Astrocyte of the cerebellum (primary cell): ENCODE results near the gene CFAP65.

Experiments
- DNase-seq: peaks from one replicate; pipeline ENCODE4 v3.0.0-alpha.2; 2011; ENCODE audit warnings: low read depth
- H3K4me3 ChIP-seq: 2 replicates; pipeline ENCODE4 v1.5.1; 2011; ENCODE audit warnings: mild to moderate bottlenecking, low read depth, low read length, moderate library complexity
- in situ Hi-C: cut with HindIII; loops from 2 replicates; pipeline ENCODE4 v1.10.0; 2017; ENCODE audit warnings: low sequenced_read_pairs
- TF ChIP-seq, protein P1 (sequence below): IDR thresholded peaks from 2 replicates; pipeline ENCODE4 v1.5.1; 2012; ENCODE audit warnings: low read length, low read depth, moderate library complexity, mild to moderate bottlenecking; ENCODE audit errors: missing control alignments

CFAP65 gene

DNA sequence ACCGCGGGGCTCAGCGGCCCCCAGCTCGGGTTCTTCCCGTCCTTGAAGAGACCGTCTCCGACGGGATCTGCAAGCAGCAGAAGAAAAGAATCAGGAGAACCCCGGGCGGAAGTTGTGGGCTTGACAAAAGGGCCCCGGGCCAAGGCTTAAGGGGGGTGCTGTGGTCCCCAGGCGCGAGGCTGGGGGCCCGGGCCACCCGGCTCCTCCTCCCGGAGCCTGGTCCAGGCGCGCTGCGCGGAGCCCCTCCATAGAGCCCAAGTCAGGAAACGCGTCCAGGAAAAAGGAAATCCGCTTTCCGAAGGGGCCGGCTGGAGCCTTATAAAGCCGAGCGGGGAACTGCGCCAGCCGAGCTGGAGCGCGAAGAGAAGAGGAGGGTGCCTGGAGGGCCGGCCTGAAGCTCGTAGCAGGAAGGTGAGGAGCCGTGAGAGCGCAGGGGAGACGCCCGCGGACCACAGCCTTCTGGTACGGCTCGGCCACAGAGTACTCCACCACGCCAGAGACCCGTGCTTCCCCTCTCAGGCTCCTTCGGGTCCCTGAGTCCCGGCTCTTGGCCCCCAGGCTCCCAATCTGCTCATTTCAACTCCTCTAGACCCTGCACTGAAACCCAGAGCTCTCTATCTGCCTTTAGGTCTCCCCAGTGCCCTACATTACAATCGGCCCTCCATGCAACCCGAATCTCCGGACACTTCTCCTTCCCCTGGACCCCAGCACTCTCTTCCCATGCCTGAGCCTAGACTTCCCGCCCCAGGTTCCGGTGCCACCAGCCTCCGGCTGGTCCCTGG is 56.9 kb downstream of the CFAP65 start:
- no peak for DNase-seq
- in situ Hi-C loops, result no loop called here
- H3K4me3 ChIP-seq, result no peak overlapping the region
- TF ChIP-seq, protein P1, sequence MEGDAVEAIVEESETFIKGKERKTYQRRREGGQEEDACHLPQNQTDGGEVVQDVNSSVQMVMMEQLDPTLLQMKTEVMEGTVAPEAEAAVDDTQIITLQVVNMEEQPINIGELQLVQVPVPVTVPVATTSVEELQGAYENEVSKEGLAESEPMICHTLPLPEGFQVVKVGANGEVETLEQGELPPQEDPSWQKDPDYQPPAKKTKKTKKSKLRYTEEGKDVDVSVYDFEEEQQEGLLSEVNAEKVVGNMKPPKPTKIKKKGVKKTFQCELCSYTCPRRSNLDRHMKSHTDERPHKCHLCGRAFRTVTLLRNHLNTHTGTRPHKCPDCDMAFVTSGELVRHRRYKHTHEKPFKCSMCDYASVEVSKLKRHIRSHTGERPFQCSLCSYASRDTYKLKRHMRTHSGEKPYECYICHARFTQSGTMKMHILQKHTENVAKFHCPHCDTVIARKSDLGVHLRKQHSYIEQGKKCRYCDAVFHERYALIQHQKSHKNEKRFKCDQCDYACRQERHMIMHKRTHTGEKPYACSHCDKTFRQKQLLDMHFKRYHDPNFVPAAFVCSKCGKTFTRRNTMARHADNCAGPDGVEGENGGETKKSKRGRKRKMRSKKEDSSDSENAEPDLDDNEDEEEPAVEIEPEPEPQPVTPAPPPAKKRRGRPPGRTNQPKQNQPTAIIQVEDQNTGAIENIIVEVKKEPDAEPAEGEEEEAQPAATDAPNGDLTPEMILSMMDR, result no peak

DNA sequence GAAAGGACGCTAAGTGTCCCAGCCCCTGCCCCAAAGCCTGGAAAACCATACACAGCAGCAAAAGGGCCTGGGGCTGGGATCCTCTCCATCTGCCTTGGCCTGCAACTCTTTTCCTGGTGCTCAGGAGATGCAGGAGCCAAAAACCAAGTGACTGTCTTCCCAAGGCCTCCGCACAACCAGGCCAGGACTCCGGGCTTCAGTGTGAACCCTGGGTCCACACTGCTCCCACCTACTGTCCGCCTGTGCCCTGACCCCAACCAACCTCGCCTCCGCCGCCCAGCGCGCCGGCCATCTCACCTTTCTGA is 57.4 kb downstream of the CFAP65 start:
- no peak overlapping the region for H3K4me3 ChIP-seq
- TF ChIP-seq, protein P1, result no peak
- in situ Hi-C loops, result no loop called here
- DNase-seq, result no peak

DNA sequence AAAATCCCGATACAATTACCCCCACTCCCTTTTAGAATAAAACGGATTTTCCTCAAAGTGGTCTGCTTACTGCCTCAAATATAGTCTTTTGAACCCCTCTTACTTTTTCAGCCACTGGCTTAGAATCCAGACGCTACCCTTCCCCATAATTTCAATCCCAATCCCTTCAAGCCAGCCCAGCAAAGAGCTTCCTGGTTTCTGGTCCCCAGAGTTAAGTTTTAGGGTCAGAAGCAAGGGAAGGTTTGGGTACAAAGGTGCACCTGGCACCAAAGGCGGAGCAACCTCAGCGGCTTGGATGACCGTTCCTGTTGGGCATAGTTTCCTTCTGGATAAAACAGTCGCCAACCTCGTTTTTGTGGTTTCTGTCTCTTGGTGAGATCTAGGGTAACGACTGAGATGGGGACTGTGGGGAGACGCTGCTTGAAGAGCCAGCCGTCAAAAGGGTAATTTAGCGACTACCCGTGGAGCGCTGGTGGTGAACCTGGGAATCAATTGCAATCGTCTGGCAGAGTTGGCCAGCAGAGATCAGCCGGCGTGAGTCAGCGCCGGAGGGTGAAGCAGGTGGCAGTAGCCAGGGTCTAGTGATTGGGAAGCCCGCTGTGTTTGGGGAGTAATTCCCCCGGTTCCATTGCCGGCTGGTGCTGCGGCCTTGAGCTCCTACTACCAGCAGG is 57.9 kb downstream of the CFAP65 start:
- TF ChIP-seq, protein P1, result no peak
- in situ Hi-C loops, result no loop called here
- DNase-seq, result no peak
- no peak overlapping the region for H3K4me3 ChIP-seq

DNA sequence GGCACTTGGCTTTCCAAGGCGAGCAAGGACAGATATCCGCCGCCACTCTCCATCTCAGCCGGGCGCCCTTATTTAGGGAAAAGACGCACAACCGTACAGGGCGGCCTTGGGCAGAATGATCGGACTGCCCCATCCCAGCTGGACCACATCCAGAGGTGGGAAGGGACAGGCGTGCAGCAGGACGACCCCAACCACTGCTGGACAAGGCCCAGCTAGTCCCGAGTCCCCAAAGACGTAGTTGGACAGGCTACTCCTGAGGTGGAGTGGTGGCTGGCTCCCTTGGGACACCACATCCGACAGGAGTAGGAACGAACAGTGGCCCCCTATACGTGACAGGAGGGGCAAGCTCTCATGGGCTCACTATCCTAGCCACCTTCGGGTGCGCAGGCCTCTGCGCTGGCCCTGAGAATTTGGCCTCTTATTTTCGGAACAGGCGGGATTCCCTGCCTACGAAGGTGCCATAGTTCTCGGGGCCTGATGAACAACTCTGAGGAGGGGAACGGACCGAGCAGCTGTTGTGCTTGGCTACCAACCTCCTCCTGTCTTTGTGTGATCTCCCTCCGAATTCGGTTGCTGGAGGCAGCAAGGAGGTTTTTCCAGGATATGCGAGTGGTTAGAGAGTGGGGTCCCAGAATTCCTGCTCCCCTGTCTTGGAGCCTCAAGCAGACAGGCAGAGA is 58.6 kb downstream of the CFAP65 start:
- no peak for DNase-seq
- TF ChIP-seq, protein P1, result no peak
- no peak overlapping the region for H3K4me3 ChIP-seq
- in situ Hi-C loops, result no loop called here

DNA sequence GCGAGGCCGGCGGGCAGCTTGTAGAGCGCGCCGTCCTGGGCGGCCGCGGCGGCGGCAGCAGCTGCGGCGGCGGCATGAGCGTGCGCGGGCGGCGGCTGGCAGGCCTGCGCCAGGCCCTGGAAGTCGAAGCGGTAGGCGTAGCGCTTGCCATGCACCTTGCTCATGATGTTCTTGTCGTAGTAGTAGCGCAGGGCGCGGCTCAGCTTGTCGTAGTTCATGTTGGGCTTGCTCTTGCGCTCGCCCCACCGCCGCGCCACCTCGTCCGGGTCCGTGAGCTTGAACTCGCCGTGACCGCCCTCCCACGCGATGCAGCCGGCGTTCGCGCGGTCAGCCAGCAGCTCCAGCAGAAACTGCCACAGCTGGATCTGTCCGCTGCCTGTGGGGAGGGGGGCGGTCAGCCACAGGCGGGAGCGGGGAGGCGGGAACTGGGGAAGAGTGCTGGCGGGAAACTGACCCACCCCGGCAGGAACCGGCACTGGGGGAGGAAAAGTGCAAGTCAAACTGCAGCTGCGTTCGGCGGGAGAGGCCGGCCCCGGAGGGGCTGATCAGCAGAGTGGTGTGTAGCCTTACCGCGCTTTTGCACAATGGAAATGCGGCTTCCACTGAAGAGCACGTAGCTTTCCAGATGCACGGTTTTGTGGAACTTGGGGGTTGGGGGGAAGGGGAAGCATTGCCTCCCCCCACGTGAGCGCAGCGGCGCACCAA is 59.3 kb downstream of the CFAP65 start:
- no peak overlapping the region for H3K4me3 ChIP-seq
- in situ Hi-C loops, result no loop called here
- TF ChIP-seq, protein P1, result no peak
- no peak for DNase-seq

DNA sequence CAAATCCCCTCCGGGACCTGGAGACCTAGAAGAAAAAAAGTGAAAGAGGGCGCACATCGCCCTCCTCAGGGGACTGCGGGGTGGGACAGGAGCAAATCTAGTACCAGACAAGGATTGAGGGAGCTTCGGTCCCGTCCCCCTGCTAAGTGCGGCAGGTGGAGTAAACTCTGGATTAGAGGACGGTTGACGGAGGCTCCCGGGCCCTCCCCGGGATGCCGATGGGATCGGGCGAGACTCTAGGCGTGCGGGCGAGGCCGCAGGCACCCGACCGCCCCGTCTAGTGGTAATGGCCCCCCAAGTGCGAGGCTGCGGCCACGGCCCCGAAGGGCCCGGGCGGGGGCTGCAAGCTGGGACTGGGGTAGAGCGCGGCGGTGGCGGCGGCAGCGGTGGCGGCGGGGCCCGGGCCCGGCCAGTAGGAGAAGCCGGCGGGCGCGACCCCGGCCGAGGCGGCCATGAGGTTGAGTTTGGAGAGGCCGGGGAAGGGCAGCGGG is 59.9 kb downstream of the CFAP65 start:
- in situ Hi-C loops, result no loop called here
- TF ChIP-seq, protein P1, result no peak
- no peak for DNase-seq
- no peak overlapping the region for H3K4me3 ChIP-seq
